B cell (primary cell): ENCODE measurements around the gene CMC4. TPM values are rescaled to one million over a fixed set of nuclear protein-coding genes. Genes with fewer than 3 reads are reported as not detected.

Experiments used
- ATAC-seq: fragments of 200-7000 bp; cut with Tn5 transposase; one replicate; pipeline ENCODE4 v1.10.0; 2021; ENCODE audit warnings: low read depth, mild to moderate bottlenecking, moderate number of reproducible peaks, moderate library complexity
- CTCF ChIA-PET: fragments of 350-600 bp; sonication (Branson Sonifier 250); formaldehyde crosslinking; loops from one replicate; lab custom pipeline; 2021; ENCODE audit warnings: antibody characterized with exemption, inconsistent platforms; lab: Charles Lee
- POLR2A ChIA-PET: fragments of 350-600 bp; sonication (Branson Sonifier 250); formaldehyde crosslinking; loops from one replicate; lab custom pipeline; 2021; ENCODE audit warnings: antibody characterized with exemption; lab: Charles Lee
- DNase-seq: peaks from one replicate; pipeline ENCODE4 v3.0.0; 2013
- H2AFZ ChIP-seq: 2 replicates; pipeline ENCODE4 v1.6.1; 2012; ENCODE audit warnings: mild to moderate bottlenecking, low read depth, low read length; ENCODE audit not compliant: insufficient read depth, poor library complexity, severe bottlenecking
- H3K27ac ChIP-seq, 2 donors: 1 replicate in 1 of 2; 2 replicates in 1 of 2; pipeline ENCODE4 v1.5.1; 2012 to 2013; ENCODE audit warnings: low read length in 2 of 2, mild to moderate bottlenecking in 2 of 2, moderate library complexity in 1 of 2
- H3K27me3 ChIP-seq, 4 experiments: fragments of 200-600 bp in 1 of 4; sonication (generic) in 1 of 4; replicated peaks in 1 of 4; 1 replicate in 2 of 4; 2 replicates in 2 of 4; pipeline versions ENCODE4 v1.6.1 to v1.7.0; 2013 to 2016; ENCODE audit warnings: low read length in 3 of 4, mild to moderate bottlenecking in 2 of 4, mixed read lengths in 1 of 4, moderate library complexity in 1 of 4; ENCODE audit not compliant: insufficient read depth in 4 of 4, control insufficient read depth in 3 of 4; ENCODE audit errors: control extremely low read depth in 1 of 4
- H3K36me3 ChIP-seq, 2 experiments: replicated peaks in 1 of 2; 1 replicate in 1 of 2; 2 replicates in 1 of 2; pipeline versions ENCODE4 v1.6.1 to v1.7.1; 2013; ENCODE audit warnings: low read length in 1 of 2; ENCODE audit not compliant: insufficient read depth in 2 of 2, control insufficient read depth in 1 of 2; ENCODE audit errors: control extremely low read depth in 1 of 2, extremely low read depth in 1 of 2
- H3K4me1 ChIP-seq, 2 donors: fragments of 200-600 bp in 1 of 2; sonication (generic) in 1 of 2; 1 replicate in 1 of 2; 2 replicates in 1 of 2; pipeline versions ENCODE4 v1.5.1 to v1.6.1; 2013 to 2017; ENCODE audit warnings: low read length in 2 of 2; ENCODE audit not compliant: control insufficient read depth in 2 of 2, insufficient read depth in 2 of 2
- H3K4me2 ChIP-seq: replicated peaks from 2 replicates; pipeline ENCODE3; 2012; ENCODE audit warnings: mild to moderate bottlenecking, low read depth, low read length; ENCODE audit not compliant: poor library complexity, severe bottlenecking
- H3K4me3 ChIP-seq, 5 experiments: fragments of 200-600 bp in 1 of 5; sonication (generic) in 1 of 5; 1 replicate in 3 of 5; 2 replicates in 2 of 5; pipeline versions ENCODE4 v1.5.1 to v1.7.0; 2011 to 2016; ENCODE audit warnings: low read length in 4 of 5, mild to moderate bottlenecking in 4 of 5, low read depth in 2 of 5, control low read depth in 1 of 5, moderate library complexity in 1 of 5; ENCODE audit not compliant: insufficient read depth in 1 of 5; ENCODE audit errors: control extremely low read depth in 1 of 5, extremely low read depth in 1 of 5
- H3K79me2 ChIP-seq: fragments of 200-600 bp; sonication (generic); one replicate; pipeline ENCODE4 v1.6.0; 2016; ENCODE audit warnings: low read length; ENCODE audit not compliant: control insufficient read depth, insufficient read depth
- H3K9ac ChIP-seq: fragments of 200-600 bp; sonication (generic); 2 replicates; pipeline ENCODE4 v1.6.1; 2017; ENCODE audit warnings: mild to moderate bottlenecking, low read length, moderate library complexity
- H3K9me3 ChIP-seq, 3 donors: one replicate each; pipeline versions ENCODE4 v1.6.1 to v1.7.1; 2013; ENCODE audit warnings: low read length in 2 of 3; ENCODE audit not compliant: control insufficient read depth in 2 of 3, insufficient read depth in 1 of 3; ENCODE audit errors: control extremely low read depth in 1 of 3
- H4K20me1 ChIP-seq: 2 replicates; pipeline ENCODE4 v1.6.0; 2012; ENCODE audit warnings: mild to moderate bottlenecking, low read length; ENCODE audit not compliant: insufficient read depth, control insufficient read depth, poor library complexity, severe bottlenecking
- H3K27ac Mint-ChIP-seq: one replicate; pipeline ENCODE4 v1.8.0; 2021; ENCODE audit warnings: mixed read lengths
- H3K27me3 Mint-ChIP-seq: one replicate; pipeline ENCODE4 v1.8.0; 2021; ENCODE audit warnings: mixed read lengths
- H3K4me1 Mint-ChIP-seq: one replicate; pipeline ENCODE4 v1.8.0; 2021; ENCODE audit warnings: mixed read lengths
- H3K4me3 Mint-ChIP-seq: one replicate; pipeline ENCODE4 v1.8.0; 2021; ENCODE audit warnings: mixed read lengths
- H3K9me3 Mint-ChIP-seq: one replicate; pipeline ENCODE4 v1.8.0; 2022; ENCODE audit warnings: mixed read lengths; ENCODE audit not compliant: insufficient read depth
- CTCF ChIP-seq: fragments of 200-600 bp; IDR thresholded peaks from one replicate; pipeline ENCODE4 v1.8.0; 2022; ENCODE audit warnings: antibody characterized with exemption, mild to moderate bottlenecking
- EZH2 ChIP-seq: IDR thresholded peaks from 2 replicates; pipeline ENCODE4 v1.6.1; 2012; ENCODE audit warnings: borderline replicate concordance, low read depth, mild to moderate bottlenecking, moderate library complexity, low read length; ENCODE audit not compliant: insufficient read depth, poor library complexity, severe bottlenecking
- WGBS: methylation state at CpG from one replicate; pipeline ENCODE4 v1.1.5; 2013; ENCODE audit warnings: missing lambda C conversion rate; ENCODE audit not compliant: insufficient coverage; 5-methylcytosine and 5-hydroxymethylcytosine counted together
- intact Hi-C: fragments of 100-400 bp; cut with micrococcal nuclease; formaldehyde crosslinking; loops from one replicate; pipeline ENCODE4 v1.10.0; 2022
- polyA plus RNA-seq: library from polyadenylated mRNA; depleted of rRNA; stranded (reverse); fragments of >200 nt; gene quantifications from 2 replicates; pipeline ENCODE4 v1.2.3, GENCODE V29; 2012
- total RNA-seq, 2 donors: library from RNA; stranded (reverse); fragments of 120-200 nt in 1 of 2; gene quantifications; 1 replicate in 1 of 2; 2 replicates in 1 of 2; pipeline versions ENCODE4 v1.2.3 to v1.2.4, GENCODE V29; 2013 to 2022

Gene CMC4
- total and polyA plus RNA-seq, 2 donors (not counting 1 experiment from before 2014, with no cell fraction given) = 6.0 to 10.1 TPM

DNA sequence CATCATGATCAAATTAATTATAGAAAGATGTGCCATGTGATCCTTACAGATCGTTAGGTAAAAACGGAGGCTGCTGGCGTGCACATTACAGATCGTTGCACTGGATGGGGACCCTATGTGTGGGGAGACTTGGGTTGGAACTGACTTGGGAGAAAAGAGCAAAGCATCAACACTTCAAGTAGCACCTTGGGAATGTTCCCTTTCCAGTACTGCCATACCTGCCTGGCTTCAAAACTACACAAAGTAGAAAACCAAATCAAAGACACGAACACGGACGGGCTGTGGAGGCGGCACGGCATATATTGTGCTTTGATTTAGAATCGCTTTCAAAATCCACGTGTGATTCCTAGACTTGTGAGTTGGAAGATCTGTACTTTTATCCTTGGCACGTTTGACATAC, 898 bp downstream of the CMC4 start:
- peak overlapping the region; percentile 88 to 89 for H3K27ac ChIP-seq
- CTCF ChIA-PET = interaction anchor here (0.9 to 1.8 kb wide), 2 partner anchors 13 to 43 kb away, joined by 6 read pairs; partner anchors contain the start of gene FUNDC2

More for the DNA sequence above, 898 bp downstream of the CMC4 start:
- no CpG with 5 or more reads among the region's 12 CpGs for WGBS
- no peaks in the 10 kb centered on the region for H3K9me3 ChIP-seq
- DNase-seq = peak; percentile 15
- H4K20me1 ChIP-seq = no peaks in the 10 kb centered on the region
- POLR2A ChIA-PET = interaction anchor here (1.8 kb wide), 1 partner anchor 43 kb away, joined by 7 read pairs; the partner anchor contains the start of gene FUNDC2
- no peak for ATAC-seq
- H3K36me3 ChIP-seq = no peaks in the 10 kb centered on the region
- H3K79me2 ChIP-seq = peaks cover 10% of the 10 kb centered on the region
- no peaks in the 10 kb centered on the region for H3K27me3 Mint-ChIP-seq
- peak overlapping the region; percentile 70 for H3K4me2 ChIP-seq
- peaks cover 43% of the 10 kb centered on the region for H3K4me1 Mint-ChIP-seq
- H3K4me3 ChIP-seq = peak overlapping the region in 4 of 5 experiments; percentile 70 to 81 (median 77)
- H3K4me3 Mint-ChIP-seq = peak overlapping the region; percentile 85
- H2AFZ ChIP-seq = peak overlapping the region; percentile 65
- TF ChIP-seq EZH2 = no peak
- TF ChIP-seq CTCF = no peak
- no peaks in the 10 kb centered on the region for H3K9me3 Mint-ChIP-seq
- peak overlapping the region; percentile 78 for H3K9ac ChIP-seq
- peak overlapping the region; percentile 64 for H3K27ac Mint-ChIP-seq
- H3K4me1 ChIP-seq = peaks cover 17 to 34% of the 10 kb centered on the region in 2 donors
- intact Hi-C loops = no loop called here
- no peaks in the 10 kb centered on the region for H3K27me3 ChIP-seq
